DOHH2 (cell line): ENCODE measurements around the gene DOCK4.

ENCODE experiments used
- CTCF ChIP-seq: fragments of 200-600 bp; sonication (generic); IDR thresholded peaks from one replicate; pipeline ENCODE4 v1.5.1; 2014; ENCODE audit warnings: antibody characterized with exemption, mild to moderate bottlenecking, low read depth, low read length; ENCODE audit not compliant: poor library complexity, severe bottlenecking
- EZH2phosphoT487 ChIP-seq: fragments of 200-600 bp; sonication (generic); IDR thresholded peaks from 2 replicates; pipeline ENCODE4 v1.6.1; 2017; ENCODE audit warnings: borderline replicate concordance, mild to moderate bottlenecking, antibody characterized with exemption, low read length, moderate library complexity, mixed read lengths

- TF ChIP-seq CTCF (no peak), EZH2phosphoT487 (no peak)
These were observed 494.7 kb downstream of the DOCK4 start for GRCh38 chr7:111711426-111712065.
